Brain microvascular endothelial cell (primary cell): Measurements from ENCODE around the gene PKIG.

Experiments used
- DNase-seq: peaks from one replicate; pipeline ENCODE4 v3.0.0-alpha.2; 2020
- H3K27ac ChIP-seq: fragments of 250-450 bp; sonication (Bioruptor Pico); 2 replicates; pipeline ENCODE4 v1.5.1; 2020; ENCODE audit warnings: mild to moderate bottlenecking, moderate library complexity
- H3K27me3 ChIP-seq: fragments of 250-450 bp; sonication (Bioruptor Pico); replicated peaks from 2 replicates; pipeline ENCODE4 v1.5.1; 2020; ENCODE audit warnings: mild to moderate bottlenecking
- H3K36me3 ChIP-seq: fragments of 250-450 bp; sonication (Bioruptor Pico); replicated peaks from 2 replicates; pipeline ENCODE4 v1.5.1; 2020; ENCODE audit warnings: mild to moderate bottlenecking
- H3K4me3 ChIP-seq: 2 replicates; pipeline ENCODE4 v1.5.1; 2011; ENCODE audit warnings: low read depth, mild to moderate bottlenecking, control low read depth, low read length, moderate library complexity
- in situ Hi-C: cut with HindIII; loops from 2 replicates; pipeline ENCODE4 v1.10.0; 2017; ENCODE audit warnings: low sequenced_read_pairs, low pct_ligation_motif_present
- TF ChIP-seq, protein P1 (sequence below): IDR thresholded peaks from 2 replicates; pipeline ENCODE4 v1.5.1; 2011; ENCODE audit warnings: low read depth, mild to moderate bottlenecking, moderate library complexity, low read length, control low read depth, inconsistent platforms; ENCODE audit errors: missing control alignments

Gene PKIG

GRCh38 chr20:44624152-44624551, 41.8 kb downstream of the PKIG start:
- TF ChIP-seq, protein P1, sequence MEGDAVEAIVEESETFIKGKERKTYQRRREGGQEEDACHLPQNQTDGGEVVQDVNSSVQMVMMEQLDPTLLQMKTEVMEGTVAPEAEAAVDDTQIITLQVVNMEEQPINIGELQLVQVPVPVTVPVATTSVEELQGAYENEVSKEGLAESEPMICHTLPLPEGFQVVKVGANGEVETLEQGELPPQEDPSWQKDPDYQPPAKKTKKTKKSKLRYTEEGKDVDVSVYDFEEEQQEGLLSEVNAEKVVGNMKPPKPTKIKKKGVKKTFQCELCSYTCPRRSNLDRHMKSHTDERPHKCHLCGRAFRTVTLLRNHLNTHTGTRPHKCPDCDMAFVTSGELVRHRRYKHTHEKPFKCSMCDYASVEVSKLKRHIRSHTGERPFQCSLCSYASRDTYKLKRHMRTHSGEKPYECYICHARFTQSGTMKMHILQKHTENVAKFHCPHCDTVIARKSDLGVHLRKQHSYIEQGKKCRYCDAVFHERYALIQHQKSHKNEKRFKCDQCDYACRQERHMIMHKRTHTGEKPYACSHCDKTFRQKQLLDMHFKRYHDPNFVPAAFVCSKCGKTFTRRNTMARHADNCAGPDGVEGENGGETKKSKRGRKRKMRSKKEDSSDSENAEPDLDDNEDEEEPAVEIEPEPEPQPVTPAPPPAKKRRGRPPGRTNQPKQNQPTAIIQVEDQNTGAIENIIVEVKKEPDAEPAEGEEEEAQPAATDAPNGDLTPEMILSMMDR, result no peak
- no peak for DNase-seq
- H3K4me3 ChIP-seq, result no peak overlapping the region
- H3K36me3 ChIP-seq, result peaks cover 15% of the 10 kb centered on the region
- no peaks in the 10 kb centered on the region for H3K27me3 ChIP-seq
- in situ Hi-C loops, result no loop called here
- H3K27ac ChIP-seq, result no peak overlapping the region

DNA sequence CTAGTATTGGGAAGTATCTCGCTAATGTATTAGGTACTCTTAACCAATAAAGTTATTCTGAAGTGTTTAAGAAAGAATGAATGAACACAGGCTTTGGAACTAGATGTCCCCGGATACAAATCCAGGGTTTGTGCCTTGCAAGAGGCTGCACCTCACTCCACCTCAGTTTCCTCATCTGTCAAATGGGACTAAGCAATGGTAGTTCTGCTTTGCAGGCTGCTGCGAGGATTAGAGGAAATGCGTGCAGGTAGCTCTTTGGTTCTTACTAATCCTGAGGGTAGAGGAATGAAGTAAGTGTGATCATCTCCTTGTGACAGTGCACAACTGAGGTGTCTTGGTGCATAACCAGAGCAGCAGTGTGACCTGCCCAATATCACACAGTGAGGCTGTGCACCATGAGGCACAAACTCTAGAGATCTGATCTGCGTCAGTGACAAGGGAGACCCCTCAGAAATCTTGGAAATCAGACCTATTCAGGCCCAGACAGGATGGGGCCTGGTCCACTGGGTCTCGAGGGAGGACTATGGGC, 42.4 kb downstream of the PKIG start:
- Histone ChIP-seq H3K27me3 (no peaks in the 10 kb centered on the region), H3K36me3 (peaks cover 10% of the 10 kb centered on the region), H3K4me3 (no peak overlapping the region), H3K27ac (no peak overlapping the region)
- in situ Hi-C loops, result no loop called here
- TF ChIP-seq, protein P1, result no peak
- DNase-seq, result no peak

DNA sequence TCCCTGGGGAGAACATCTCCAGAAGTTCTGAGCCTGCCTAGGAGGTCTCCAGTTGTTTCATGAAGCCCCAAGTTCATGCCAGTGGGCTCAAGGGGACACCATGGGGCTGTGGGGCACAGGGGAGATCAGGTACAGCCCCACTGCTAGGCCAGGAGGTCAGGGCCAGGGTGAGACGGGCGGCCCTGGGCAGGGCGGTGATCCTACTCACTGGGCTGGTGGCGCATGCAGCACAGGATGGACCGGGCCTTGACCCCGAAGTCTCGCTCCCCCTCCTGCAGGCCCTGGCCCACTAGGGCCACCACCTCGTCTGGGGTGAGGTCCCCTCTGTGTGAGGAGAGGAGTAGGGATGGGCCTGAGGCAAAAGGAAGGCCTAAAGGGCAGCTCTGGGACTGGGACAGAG, 43.0 kb downstream of the PKIG start:
- TF ChIP-seq, protein P1, result no peak
- in situ Hi-C loops, result no loop called here

DNA sequence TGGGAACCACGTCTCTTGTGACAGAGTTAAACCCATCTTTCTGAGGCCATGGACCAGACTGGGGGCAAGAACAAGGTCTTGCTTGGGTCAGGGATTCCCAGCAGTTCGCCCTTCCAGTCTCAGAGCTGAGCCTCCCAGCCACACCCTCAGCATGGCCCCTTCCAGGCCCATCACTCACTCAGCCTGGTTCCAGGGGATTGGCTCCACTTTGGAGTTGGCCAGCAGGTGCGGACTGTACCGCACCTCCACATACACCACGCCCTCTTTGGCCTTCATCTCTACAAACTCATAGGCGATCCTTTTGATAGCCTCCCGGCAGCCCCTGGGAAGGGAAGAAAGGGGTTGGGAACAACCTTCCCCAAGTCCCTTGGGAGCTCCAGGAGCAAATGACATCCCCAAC, 43.9 kb downstream of the PKIG start:
- in situ Hi-C loops, result no loop called here
- no peak overlapping the region for H3K27ac ChIP-seq
- no peak overlapping the region for H3K4me3 ChIP-seq
- DNase-seq, result no peak
- H3K27me3 ChIP-seq, result no peaks in the 10 kb centered on the region
- TF ChIP-seq, protein P1, result no peak
- peaks cover 8% of the 10 kb centered on the region for H3K36me3 ChIP-seq

More for the DNA sequence above, 43.0 kb downstream of the PKIG start:
- DNase-seq, result no peak
- no peaks in the 10 kb centered on the region for H3K27me3 ChIP-seq
- no peak overlapping the region for H3K4me3 ChIP-seq
- H3K27ac ChIP-seq, result no peak overlapping the region
- H3K36me3 ChIP-seq, result peaks cover 8% of the 10 kb centered on the region

GRCh38 chr20:44627364-44628010, 45.1 kb downstream of the PKIG start:
- Histone ChIP-seq H3K4me3 (no peak overlapping the region), H3K36me3 (peaks cover 1% of the 10 kb centered on the region), H3K27ac (no peak overlapping the region), H3K27me3 (no peaks in the 10 kb centered on the region)
- no peak for DNase-seq
- in situ Hi-C loops, result no loop called here
- TF ChIP-seq, protein P1, result no peak

DNA sequence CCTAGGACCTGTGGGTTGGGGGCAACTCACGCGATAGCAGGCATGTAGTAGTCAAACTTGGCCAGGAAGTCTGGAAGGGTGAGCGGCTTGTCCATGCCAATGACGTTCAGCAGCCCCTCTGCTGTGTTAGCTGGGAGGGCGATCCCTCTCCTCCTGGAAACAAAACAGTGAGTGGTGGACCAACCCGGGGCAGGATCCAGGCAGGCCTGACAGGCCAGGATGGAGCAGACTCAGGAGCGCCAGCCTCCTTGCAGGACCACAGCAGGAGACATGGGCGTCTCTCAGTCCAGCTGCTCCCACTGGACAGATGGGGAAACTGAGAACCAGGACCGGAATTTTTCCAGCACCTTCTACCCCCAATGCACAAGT, 46.6 kb downstream of the PKIG start:
- Histone ChIP-seq H3K36me3 (no peaks in the 10 kb centered on the region), H3K4me3 (no peak overlapping the region), H3K27me3 (no peaks in the 10 kb centered on the region), H3K27ac (no peak overlapping the region)
- DNase-seq, result no peak
- in situ Hi-C loops, result no loop called here
- TF ChIP-seq, protein P1, result no peak
